GM18498 (cell line): Measurements from ENCODE around the gene COL6A5.

Source experiments
- ATAC-seq: cut with Tn5 transposase; IDR thresholded peaks from one replicate; pipeline ENCODE4 v1.9.1; 2021; ENCODE audit warnings: mild to moderate bottlenecking, moderate library complexity; ENCODE audit not compliant: unreplicated experiment

COL6A5 gene

GRCh38 chr3:130515755-130516154 lies 170.3 kb downstream of the COL6A5 start:
- ATAC-seq: no peak

GRCh38 chr3:130516645-130517512 lies 171.4 kb downstream of the COL6A5 start, which contains the start of gene COL6A6:
Gene COL6A6, plus strand, starts transcription at chr3:130517177. Its CDS starts 43,188 bp downstream, at chr3:130560365.
- ATAC-seq: no peak

- ATAC-seq: no peak
Observed at GRCh38 chr3:130517602-130518001, 172.1 kb downstream of the COL6A5 start.

- ATAC-seq: no peak
Observed at GRCh38 chr3:130519754-130520153, 174.3 kb downstream of the COL6A5 start.

GRCh38 chr3:130522399-130522798 lies 176.9 kb downstream of the COL6A5 start:
- no peak for ATAC-seq

- no peak for ATAC-seq
Observed at GRCh38 chr3:130527426-130527825, 182.0 kb downstream of the COL6A5 start.

- no peak for ATAC-seq
Observed at GRCh38 chr3:130528120-130528519, 182.6 kb downstream of the COL6A5 start.

GRCh38 chr3:130529486-130530215 lies 184.2 kb downstream of the COL6A5 start:
- no peak for ATAC-seq

GRCh38 chr3:130533247-130533646 lies 187.8 kb downstream of the COL6A5 start:
- ATAC-seq: no peak
